Suppressor macrophage treated with lipopolysaccharide for 4 hours (primary cell): ENCODE data around the gene ARSD.
"Not testable (repeated sequence)": the region's sequence is repeated elsewhere in the genome, so short reads cannot be mapped to it uniquely, and the experiment has no call there.

ENCODE experiments used
- DNase-seq: peaks from one replicate; pipeline ENCODE4 v3.0.0-alpha.2; 2020

ARSD gene

DNA sequence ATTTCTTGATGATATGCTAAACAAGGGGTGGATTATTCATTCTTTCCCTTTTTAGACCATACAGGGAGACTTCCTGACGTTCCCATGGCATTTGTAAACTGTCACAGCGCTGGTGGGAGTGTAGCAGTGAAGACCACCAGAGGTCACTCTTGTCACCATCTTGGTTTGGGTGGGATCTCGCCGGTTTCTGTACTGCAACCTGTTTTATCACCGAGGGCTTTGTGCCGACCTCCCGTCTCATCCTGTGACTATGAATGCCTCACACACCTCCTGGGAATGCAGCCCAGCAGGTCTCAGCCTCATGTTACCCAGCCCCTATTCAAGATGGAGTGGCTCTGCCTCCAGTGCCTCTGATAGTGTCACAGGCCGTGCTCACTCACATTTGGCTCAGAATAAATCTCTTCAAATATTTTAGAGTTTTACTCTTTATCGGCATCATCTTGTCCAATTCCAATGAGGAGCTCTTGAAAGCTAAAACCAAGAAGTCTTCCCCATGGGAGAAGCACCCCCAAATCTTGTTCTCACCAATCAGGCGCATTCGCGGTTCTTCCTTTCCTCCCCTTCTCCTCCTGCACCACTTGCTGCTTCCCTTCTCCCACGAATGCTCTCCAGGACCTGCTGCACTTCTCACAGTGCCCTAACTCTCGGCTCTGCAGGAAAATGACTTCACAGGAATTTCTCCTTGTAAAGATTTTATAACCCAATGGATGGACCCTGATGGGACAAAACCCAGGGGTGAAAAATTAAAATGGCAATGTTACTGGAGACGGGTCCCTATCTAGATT is 39.2 kb downstream of the ARSD start:
- DNase-seq, result not testable (repeated sequence)

DNA sequence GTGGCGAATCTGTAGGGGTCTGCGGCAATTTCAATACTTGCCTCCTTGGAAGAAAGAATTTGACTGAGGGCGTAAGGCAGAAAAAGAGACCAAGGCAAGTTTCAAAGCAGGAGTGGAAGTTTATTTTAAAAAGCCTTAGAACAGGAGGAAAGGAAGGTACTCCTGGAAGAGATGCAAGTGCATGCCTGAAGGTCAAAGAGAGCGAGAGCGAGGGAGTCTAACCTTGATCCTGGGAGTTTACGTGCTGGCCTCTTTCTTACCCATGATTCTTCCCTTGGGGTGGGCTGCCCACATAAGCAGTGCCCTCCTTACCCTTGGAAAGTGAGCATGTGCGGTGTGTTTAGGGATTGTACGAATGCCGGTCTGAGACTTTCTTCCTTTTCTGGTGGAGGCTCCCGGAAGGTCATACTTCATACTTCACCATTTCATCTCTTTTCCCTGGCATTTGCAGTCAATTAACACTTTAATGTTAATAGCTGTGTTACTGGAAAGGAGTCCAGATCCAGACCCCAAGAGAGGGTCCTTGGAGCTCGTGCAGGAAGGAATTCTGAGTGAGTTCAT is 40.0 kb downstream of the ARSD start:
- no peak for DNase-seq

DNA sequence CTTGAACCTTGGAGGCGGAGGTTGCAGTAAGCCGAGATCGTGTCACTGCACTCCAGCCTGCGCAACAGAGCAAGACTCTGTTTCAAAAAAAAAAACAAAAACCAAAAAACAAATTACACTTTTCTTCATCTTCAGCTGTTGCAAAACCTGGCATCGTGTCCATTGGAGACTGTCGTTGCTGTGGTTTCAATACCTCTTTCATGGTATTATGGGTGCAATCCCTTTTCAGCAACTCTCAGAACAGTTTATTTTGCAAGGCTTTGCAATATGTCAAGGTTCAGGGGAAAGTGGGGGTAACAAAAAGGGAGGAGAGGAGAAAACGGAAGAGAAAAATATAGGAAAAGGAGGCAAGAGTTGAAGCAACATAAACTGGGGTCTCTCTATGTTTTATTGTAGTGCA is 40.8 kb downstream of the ARSD start:
- DNase-seq, result peak; percentile 48

DNA sequence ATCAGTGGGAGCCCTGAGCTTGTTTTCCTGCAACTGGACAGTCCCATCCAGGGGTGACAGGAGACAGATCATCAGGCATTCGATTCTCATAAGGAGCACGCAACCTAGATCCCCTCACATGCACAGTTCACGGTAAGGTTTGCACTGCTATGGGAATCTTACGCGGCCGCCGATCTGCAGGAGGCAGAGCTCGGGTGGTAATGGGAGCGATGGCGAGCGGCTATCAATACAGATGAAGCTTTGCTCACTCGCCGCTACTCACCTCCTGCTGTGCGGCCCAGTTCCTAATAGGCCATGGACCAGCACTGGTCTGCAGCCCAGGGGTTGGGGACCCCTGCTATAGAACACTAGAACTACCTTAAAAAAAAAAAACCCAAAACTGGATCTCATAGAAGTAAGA is 45.4 kb downstream of the ARSD start:
- DNase-seq, result no peak

DNA sequence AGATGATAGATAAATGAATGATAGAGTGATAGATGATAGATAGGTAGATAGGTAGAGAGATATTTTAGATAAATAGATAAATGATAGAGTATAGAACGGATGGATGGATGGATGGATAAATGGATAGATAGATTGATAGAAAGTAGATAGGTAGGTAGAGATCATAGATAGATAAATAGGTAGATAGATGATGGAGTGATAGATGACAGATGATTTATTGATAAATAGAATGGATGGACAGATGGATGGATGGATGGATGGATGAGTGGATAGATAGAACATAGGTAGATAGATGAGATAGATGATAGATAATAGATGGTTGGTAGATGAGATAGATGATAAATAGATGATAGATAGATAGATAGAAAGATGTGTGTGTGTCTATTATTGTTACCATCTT is 49.5 kb downstream of the ARSD start:
- no peak for DNase-seq

DNA sequence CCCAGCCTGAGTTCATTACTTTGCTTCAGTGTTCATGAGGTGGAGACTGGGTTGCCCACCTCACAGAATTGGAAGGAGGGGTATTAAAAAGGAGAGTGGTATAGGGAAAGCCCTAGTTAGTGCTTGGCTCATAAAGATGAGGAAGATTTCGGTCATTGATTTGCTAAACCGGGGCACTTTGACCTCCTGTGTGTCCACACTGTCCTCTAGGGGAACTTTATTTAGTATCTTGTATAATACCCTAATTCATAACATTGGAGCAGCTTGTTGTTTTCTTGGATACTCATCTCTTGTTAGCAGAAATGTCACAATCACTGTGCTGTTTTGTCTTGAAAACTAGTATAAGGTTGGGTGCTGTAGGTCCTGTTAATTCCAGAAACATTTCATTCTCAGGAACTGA is 50.6 kb downstream of the ARSD start:
- DNase-seq, result no peak

DNA sequence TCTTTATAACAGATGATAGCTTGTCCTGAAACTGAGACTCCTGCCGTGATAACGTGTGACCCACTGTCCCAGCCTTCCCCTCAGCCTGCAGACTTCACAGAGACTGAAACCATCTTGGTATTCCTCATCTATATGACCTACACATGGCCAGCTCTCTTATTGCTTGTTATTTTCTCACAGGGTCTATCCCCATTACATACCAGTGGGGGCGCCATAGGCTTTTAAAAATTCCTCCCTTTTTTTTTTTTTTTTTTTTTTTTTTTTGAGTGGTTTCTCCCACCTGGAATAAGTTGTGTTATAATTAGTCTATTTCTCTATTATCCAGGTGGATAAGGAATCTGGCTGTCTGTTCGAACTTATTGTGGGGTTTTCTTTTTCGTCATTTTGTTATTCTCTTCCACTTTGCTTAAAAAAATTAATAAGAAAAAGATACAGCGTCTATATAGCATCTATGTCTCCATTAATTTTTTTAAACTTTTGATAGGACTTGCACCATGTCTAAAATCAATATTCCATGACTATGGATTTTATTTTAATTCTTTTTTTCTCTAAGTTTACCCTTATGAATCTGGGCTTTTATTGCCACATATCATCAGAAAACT is 53.2 kb downstream of the ARSD start:
- peak; percentile 16 for DNase-seq

DNA sequence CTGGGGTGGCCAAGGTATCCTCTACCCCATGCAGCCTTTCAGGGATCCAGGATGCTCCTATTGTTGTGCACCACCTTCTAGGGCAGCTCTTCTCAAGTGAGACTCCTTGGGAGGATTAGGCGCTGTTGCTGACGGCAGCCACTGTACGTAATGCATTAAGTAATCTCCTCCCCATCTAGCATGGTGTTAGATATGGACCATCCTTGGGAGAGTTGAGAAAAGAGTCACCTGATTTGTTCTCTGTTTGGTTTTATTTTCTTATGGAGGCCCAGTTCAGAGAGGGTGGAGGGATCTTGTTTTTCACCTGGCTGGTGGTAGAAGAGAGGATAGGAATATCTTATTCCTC is 54.0 kb downstream of the ARSD start:
- DNase-seq, result no peak

DNA sequence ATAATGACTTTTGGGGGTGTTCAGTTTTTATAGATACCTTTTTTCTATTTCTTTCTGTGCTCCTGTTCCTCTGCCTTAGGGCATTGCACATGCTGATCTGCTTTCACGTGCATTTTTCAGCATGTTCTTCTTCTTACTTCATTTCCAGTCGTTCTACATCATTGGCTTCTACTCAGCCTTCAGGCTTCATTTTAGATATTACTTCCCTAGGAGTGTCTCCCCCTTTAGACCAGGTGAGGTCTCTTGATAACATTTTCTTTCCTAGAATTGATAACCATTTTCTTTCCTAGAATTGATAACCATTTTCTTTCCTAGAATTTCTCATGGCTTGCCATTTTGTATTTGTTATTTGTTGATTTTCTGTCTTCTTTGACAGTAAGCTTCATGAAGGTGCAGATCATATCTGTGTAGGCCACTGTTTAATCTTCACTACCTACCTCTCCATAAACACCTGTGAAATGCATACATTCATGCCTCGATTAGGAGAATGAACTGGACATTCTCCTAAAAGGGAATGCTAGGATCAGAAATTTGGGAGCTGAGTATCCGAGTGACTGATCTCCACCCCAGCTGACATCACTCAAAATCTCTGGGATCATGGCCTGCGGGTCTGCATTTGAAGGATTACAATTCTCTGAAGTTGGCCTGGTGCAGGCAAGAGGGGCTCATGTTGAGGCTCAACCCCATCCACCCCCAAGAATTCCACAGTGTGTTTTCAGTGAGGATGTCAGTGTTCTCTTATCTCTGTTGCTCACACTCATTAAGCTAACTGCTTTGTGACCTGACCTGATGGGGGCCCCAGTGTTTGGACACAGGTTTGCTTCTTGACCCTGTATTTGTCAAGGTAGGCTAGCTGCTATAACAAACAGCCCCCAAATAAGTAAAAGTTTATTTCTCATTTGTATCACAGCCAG is 54.7 kb downstream of the ARSD start:
- DNase-seq, result no peak

DNA sequence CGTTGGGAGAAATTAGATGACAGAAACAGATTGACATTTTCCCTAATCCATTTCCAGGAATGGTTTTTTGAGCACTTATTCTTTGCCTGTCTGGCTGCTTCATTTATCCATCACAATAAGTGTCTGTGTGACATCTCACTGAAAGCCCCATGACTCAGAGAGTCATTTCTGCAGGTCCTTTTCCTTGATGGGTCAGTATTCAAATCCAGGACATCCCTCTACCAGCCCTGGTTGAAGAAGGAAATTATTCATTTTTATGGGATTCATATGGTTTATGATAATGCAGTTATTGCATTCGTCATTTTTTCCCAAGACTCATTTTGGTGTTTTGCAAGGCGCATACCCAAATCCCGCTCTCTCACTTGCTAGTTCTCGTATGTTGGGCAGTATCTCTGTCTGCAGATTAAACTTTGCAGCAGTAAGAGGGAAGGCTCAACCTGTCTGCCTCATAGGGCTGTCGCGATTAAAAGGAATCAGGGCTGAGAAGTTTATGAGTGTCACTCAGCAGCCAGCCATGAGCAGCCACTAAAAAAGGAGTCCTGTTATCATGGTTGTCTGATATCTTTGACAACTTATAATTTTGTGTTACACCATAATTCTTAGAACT is 56.4 kb downstream of the ARSD start:
- DNase-seq, result no peak

DNA sequence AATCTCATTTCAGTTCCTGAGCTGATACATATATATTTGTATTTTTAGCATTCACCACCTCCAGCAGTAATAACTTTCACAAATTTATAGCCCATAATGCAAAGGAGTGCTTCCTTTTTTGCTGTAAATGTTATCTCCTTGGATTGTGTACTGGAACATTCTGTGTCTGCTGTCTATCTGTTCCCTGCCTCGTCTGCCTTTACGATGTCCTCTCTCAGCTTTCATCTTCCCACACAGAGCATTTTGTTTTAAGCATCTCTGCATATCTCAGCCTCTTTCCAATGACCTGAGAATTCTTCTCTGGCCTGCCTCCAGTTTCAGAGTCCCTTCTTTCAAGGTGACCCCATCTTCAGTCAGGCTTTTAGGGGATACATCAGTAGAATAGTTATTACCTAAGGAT is 57.3 kb downstream of the ARSD start:
- no peak for DNase-seq

DNA sequence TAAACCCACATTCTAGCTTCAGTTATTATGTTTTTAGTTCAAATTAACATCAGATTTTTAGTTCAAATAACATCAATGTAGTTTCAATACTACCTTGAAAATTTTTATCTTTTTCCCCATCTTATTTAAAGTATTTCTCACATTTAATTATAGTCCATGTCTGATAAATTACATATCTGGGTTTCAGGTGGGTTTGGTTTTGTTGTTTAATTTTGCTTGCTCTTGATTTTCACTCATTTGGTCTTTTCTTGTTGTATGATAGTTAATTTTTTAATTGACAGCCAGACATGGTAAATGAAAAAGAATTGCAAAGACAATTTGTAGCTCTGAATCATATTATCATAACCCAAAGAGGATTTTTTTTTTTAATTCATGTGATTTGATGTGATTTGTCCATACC is 58.5 kb downstream of the ARSD start:
- no peak for DNase-seq

DNA sequence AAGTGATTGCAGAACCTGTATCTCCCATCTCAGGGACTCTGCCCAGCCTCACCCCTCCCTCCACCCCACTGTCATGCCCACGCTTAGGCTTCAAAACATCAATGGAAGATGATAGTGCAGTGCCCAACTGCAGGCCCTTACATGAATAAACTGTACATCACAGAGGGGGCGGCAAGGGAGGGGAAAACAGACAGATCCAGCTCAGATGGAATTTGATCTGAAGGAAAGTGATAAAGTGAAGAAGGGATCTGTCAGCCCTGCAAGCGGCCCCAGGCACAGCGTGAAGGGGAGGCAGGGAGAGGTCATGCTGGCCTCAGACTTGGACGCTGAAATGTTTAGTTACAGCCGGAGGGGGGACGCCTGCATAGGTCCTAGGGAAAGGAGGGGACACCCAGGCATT is 61.9 kb downstream of the ARSD start:
- no peak for DNase-seq

DNA sequence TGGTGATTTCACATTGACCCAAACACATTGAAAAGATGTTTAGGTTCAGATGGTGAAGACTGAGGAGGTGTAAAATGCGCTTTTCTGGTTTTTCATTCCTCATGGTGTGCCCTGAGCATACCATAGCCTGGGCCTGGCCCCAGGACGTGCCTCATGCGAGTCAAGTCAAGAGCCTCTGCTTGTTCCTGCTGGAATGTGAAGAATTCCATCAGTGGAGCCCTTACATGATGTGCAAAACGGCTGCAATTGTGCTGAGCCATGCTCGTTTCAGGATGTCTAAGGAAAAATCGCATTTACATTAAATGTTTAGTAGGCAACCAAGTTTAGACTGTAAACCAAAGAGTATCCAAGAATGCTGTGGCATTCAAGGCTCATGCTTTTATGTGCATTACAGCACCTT is 65.5 kb downstream of the ARSD start:
- no peak for DNase-seq

DNA sequence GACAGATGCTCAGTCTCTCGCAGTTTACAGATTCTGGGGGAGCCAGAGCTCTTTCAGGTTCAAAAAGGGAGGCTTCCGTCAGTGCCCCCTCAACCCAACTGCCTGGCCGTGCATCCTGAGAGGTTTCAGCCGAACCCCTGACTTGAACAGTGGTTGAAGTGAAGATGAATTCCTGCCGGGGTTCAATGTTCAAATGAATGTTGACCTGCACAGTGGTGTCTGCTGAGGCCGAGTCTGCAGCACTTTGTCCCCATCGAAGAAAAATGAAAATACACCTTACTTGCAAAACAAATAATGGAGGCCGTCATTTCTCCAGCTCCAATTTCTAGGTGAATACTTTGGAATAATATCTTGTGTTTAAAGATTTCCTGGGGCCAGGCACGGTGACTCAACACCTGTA is 66.7 kb downstream of the ARSD start:
- DNase-seq, result no peak

DNA sequence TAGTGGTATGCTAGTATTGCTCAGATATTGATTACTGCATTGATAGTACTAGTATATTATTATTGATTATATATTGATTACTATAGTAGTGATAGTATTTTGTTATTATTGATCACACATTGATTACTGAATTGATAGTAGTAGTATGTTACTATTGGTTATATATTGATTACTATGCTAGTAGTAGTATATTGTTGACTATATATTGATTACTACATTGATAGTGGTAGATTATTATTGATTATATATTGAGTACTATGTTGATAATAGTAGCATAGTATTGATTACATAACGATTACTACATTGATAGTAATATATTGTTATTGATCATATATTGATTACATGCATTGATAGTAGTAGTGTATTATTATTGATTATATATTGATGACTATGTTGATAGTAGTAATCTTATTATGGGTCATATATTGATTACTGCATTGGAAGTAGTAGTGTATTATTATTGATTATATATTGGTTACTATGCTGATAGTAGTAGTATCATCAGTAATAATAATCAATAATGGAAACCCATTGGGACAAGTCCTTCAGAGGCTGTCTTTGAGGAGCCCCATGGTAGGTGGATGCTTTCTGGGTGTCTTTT is 69.8 kb downstream of the ARSD start:
- DNase-seq, result no peak

DNA sequence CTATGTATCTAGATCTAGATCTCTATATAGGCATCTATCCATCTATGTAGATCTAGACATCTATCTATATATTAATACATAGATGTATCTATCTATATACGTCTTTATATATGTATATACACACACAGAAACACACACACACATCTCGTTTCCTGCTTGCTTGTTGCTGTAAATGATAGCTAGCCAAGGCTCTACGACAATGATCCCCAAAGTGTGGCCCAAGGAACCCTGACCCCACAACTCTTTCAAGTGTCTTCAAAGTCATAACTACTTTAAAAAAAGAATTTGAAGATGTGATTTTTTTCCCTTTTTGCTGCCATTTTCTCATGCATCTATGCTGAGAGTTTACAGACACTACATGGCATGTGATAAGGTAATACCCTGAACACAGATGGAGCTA is 71.6 kb downstream of the ARSD start:
- DNase-seq, result no peak

DNA sequence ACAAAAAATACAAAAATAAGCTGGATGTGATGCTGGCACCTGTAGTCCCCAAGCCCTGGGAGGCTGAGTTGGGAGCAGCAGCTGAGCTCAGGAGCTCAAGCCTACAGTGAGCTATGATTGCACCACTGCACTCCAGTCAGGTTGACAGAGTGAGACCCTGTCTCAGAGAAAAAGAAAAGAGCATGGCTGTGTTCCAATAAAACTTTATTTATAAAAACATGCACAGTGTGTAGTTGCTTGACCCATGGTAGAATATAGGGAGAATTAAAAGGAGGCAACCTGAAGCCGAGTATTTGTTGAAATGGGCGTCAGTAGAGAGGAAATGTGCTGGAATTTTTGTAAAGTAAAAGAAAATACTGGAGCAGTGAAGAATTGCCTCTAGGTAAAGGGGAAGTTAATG is 73.4 kb downstream of the ARSD start:
- DNase-seq, result no peak

DNA sequence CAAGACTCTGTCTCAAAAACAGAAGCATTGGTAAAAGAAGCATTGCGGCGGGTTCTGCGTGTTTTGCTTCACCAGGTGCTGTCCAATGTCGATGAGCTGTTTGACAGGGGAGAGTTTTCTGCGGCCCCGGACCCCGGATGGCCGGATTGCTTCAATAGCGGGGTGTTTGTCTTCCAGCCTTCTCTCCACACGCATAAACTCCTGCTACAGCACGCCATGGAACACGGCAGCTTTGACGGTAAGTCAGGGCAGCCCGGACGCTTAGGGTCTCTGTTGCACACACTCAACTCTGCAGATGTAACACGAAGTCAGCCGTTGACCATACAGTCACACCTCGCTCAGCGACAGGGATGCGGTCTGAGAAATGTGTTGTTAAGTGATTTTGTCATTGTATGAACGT is 74.2 kb downstream of the ARSD start:
- no peak for DNase-seq
